ENCODE measurements around the gene FUZ.
A peak's percentile ranks its signal among the peaks of the same experiment; 100 is the strongest.

Gene FUZ

GRCh38 chr19:49781394-49781793, 31.7 kb downstream of the FUZ start:
- DNase-seq (ENCODE audit: low read depth in 2 of 2), result no peak

- DNase-seq (ENCODE audit: low read depth in 2 of 2), result no peak
Measured at GRCh38 chr19:49780861-49781260, 32.2 kb downstream of the FUZ start.

GRCh38 chr19:49779731-49780555, 33.1 kb downstream of the FUZ start:
- no peak for DNase-seq (ENCODE audit: low read depth in 2 of 2)

DNA sequence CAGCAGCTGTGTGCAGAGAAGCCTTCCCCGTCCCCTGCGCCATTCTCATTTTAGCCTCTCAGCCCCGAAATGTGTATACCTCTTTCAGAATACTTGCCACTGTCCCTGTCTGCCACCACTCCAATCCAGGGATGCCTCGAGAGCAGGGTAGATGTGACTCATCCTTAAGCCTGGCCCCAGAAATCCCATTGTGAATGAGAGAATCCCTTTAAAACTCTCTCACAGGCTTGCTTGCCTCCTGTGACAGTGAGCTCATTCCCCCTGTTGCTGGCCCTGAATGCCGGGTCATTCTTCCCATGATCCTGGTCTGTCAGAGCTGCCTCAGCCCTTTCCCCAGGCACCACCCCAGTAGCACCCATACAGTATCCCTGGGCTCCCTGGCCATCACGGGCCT, 36.7 kb downstream of the FUZ start:
- DNase-seq (ENCODE audit: low read depth in 2 of 2), result no peak

DNA sequence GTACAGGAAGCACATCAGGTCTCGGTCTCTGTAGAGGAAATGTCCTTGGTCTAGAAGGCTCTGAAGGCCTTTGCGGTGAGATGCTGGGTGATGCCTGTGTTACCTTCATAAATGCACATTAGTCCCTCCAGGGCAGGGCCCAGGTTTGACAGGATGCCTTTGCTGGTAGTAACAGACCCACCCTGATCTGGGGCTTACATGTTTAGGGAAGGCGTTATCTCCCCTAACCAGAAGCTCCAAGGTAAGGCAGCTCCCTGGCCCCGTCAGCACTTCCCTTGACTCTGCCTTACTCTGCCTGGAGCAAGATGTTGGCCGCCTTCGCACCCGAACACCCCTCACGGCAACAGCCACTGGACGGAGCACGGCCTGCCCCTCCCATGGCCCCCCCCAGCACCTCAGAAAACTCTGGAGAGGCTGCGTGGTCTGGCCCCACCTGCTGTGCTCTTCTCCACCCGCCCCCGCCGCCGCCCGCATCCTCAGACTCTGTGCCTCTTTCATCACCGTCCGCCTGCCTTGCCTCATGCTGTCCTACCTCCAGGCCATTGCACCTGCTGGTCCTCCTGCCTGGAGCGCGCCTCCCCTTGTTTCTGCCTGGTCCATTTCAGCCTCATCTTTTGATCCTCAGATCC, 37.2 kb downstream of the FUZ start:
- no peak for DNase-seq (ENCODE audit: low read depth in 2 of 2)

DNA sequence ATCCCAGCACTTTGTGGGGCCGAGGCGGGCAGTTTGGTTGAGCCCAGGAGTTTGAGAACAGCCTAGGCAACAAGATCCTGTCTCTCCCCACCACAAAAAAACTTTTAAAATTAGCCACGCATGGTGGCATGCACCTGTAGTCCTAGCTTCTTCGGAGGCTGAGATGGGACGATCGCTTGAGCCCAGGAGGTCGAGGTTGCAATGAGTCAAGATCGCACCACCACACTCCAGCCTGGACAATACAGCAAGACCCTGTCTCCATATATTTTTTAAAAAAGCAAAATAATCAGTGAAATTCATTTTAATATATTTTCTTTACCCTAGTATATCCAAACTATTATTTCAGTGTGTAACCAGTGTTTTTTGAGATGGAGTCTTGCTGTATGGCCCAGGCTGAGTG, 38.1 kb downstream of the FUZ start:
- no peak for DNase-seq (ENCODE audit: low read depth in 2 of 2)

- no peak for DNase-seq (ENCODE audit: low read depth in 2 of 2)
Measured at GRCh38 chr19:49773663-49774350, 39.3 kb downstream of the FUZ start.

DNA sequence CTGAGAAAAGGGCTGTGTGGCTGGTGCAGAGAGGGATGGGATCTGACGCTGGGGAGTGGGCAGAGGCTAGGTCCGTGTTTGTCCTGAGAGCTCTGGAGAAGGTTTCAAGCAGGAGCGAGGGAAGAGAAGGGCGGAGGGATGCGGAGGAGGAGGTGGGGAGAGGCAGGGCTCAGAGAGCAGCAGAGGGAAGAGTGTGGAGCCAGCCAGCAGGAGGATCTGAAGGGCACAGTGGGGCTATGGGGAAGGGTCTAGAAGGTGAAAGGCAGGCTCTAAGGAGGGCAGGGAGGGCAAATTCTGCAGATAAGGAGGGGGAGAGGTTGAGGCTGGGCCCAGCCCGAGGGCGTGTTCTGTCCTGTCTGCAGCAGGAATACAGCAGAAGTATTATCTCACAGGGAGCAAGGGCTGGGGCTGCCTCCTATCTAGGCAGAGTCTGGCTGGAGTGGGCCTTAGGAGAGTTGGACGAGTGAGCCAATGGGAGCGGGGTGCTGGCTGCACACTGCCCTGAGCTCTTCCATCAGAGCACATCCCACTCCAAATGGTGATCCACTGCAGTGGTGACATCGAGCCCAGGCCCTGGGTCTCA, 40.2 kb downstream of the FUZ start:
- DNase-seq (ENCODE audit: low read depth in 2 of 2), result no peak

DNA sequence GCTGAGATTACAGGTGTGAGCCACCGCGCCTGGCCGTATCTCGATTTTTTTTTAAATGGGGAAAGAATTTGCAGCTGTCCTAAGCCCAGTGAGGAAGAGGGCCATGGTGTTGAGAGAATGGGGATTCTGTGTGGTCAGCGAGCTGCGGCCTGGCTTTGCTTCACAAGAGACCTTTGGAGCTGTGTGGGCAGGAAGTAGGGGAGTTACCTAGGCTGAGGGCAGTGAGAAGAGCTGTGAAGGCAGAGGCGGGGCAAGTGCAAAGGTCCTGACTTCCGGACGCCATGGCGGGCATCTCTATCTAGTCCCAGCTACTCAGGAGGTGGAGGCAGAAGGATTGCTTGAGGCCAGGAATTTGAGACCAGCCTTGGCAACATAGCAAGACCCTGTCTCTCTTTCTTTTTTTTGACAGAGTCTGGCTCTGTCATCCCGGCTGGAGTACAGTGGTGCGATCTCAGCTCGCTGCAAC, 41.4 kb downstream of the FUZ start:
- no peak for DNase-seq (ENCODE audit: low read depth in 2 of 2)

GRCh38 chr19:49770529-49770928, 42.6 kb downstream of the FUZ start:
- no peak for DNase-seq (ENCODE audit: low read depth in 2 of 2)

GRCh38 chr19:49767967-49768581, 45.0 kb downstream of the FUZ start:
- no peak for DNase-seq (ENCODE audit: low read depth in 2 of 2)

- DNase-seq (ENCODE audit: low read depth in 2 of 2), result no peak
Measured at GRCh38 chr19:49767381-49767780, 45.7 kb downstream of the FUZ start.

DNA sequence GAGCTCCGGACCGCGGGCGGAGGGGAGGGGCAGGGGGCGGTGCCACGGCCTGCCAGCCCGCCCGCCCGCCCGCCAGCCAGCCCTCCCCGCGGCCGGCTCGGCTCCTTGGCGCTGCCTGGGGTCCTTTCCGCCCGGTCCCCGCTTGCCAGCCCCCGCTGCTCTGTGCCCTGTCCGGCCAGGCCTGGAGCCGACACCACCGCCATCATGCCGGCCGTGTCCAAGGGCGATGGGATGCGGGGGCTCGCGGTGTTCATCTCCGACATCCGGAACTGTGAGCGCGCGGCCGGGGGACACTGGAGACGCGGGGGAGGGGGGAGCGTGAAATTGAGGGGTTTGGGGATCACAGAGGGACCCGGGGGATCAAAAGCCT, 46.2 kb downstream of the FUZ start, which contains the start of gene AP2A1:
Gene AP2A1, plus strand, starts transcription at position 72 of the 370 bp plus-strand sequence. Its CDS starts 133 bp downstream, at position 205.
- DNase-seq (ENCODE audit: low read depth in 2 of 2), result no peak

GRCh38 chr19:49766007-49766929, 46.8 kb downstream of the FUZ start:
- DNase-seq (ENCODE audit: low read depth in 2 of 2), result peak; percentile 97 to 98

DNA sequence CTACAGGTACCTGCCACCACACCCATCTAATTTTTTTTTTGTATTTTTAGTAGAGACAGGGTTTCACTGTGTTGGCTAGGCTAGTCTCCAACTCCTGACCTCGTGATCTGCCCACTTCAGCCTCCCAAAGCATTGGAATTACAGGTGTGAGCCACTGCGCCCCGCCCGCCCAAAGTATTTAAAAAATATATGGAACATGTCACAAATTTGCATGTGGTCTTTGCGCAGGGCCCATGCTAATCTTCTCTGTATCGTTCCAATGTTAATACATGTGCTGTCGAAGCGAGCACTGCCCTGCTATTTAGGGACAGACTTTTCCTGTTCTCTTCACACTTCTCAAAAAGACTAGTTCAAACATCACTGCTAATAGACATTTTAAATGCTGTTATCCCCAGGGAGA, 48.8 kb downstream of the FUZ start:
- DNase-seq (ENCODE audit: low read depth in 2 of 2), result no peak

DNA sequence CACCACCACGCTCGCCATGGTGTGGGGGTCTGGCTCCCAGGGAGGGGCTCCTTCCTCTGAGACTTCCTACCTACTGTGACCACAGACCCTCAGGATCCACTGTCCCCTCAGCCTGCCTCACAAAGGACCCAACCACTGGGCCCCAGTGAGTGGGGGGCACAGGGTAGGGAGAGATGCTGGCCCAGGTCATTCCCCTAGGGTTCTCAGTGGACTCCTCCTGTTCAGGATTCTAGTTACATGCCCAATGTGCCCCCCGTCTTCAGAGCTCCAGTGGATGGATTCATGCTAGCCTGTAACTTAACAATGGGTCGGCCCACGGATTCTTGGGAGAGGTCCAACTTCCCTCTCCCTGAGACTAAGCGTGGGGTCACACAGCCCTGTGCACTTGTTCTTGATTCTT, 49.9 kb downstream of the FUZ start, which contains the start of gene TSKS:
Gene TSKS, minus strand, starts transcription at position 77 of the 400 bp plus-strand sequence. Its CDS starts 59 bp downstream, at position 18.
- DNase-seq (ENCODE audit: low read depth in 2 of 2), result no peak

- DNase-seq (ENCODE audit: low read depth in 2 of 2), result no peak
Measured at GRCh38 chr19:49761625-49762311, 51.3 kb downstream of the FUZ start.

DNA sequence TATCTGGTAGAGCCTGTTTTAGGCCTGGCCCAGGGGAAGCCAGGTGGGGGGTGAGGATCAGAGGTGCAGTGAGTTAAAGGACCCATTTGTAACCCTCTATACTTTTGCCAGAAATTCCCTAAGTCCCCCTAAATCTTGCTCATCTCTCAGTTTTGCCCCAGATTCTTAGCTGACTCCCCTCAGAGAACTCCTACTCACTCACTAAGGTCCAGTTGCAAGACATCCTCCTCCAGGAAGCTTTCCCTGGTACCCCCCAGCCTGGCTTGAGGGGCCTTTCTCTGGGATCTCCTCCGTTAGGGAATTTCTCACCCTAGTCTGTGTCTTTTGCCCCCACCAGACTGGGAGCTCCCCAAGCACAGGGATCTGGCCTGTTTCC, 51.9 kb downstream of the FUZ start:
- DNase-seq (ENCODE audit: low read depth in 2 of 2), result no peak

GRCh38 chr19:49758292-49758691, 54.8 kb downstream of the FUZ start:
- no peak for DNase-seq (ENCODE audit: low read depth in 2 of 2)

All from stimulated activated CD4-positive, alpha-beta T cell treated with anti-CD3 and anti-CD28 coated beads, Interleukin-1b, Interleukin-23, amount 100 ng/mL, for 4 hours (primary cell).